OCI-LY3 (cell line): ENCODE data around the gene IKZF2.

Source experiments
- H2AFZ ChIP-seq: fragments of 200-600, 300-600 bp; shearing (Covaris generic); 2 replicates; pipeline ENCODE4 v1.6.0; 2014; ENCODE audit warnings: antibody characterized with exemption, low read depth, low read length
- H3K27ac ChIP-seq: fragments of 200-600, 300-600 bp; sonication (generic); 2 replicates; pipeline ENCODE4 v1.5.1; 2014; ENCODE audit warnings: mild to moderate bottlenecking, low read length, moderate library complexity, mixed read lengths
- H3K27me3 ChIP-seq: fragments of 200-600, 300-600 bp; sonication (generic); 2 replicates; pipeline ENCODE4 v1.6.1; 2014; ENCODE audit warnings: low read depth, low read length, mixed read lengths
- H3K36me3 ChIP-seq: fragments of 200-600, 300-600 bp; sonication (generic); replicated peaks from 2 replicates; pipeline ENCODE3; 2014; ENCODE audit warnings: low read depth, low read length, mixed read lengths
- H3K4me1 ChIP-seq: fragments of 300-600, 200-600 bp; sonication (generic); 2 replicates; pipeline ENCODE4 v1.6.1; 2014; ENCODE audit warnings: low read length, mixed read lengths
- H3K4me2 ChIP-seq: fragments of 200-600, 300-600 bp; sonication (generic); 2 replicates; pipeline ENCODE4 v1.6.1; 2014; ENCODE audit warnings: low read length, mixed read lengths
- H3K4me3 ChIP-seq: fragments of 300-600, 200-600 bp; sonication (generic); 2 replicates; pipeline ENCODE4 v1.5.1; 2014; ENCODE audit warnings: antibody characterized with exemption, mild to moderate bottlenecking, low read length, moderate library complexity
- H3K79me2 ChIP-seq: fragments of 300-600, 200-600 bp; shearing (Covaris generic); 2 replicates; pipeline ENCODE4 v1.6.1; 2014; ENCODE audit warnings: mild to moderate bottlenecking, low read length, mixed read lengths
- H3K9ac ChIP-seq: fragments of 300-600, 200-600 bp; shearing (Covaris generic); 2 replicates; pipeline ENCODE4 v1.6.0; 2014; ENCODE audit warnings: mild to moderate bottlenecking, low read length, moderate library complexity
- H3K9me3 ChIP-seq: fragments of 200-600, 300-600 bp; shearing (Covaris generic); 2 replicates; pipeline ENCODE4 v1.6.1; 2014; ENCODE audit warnings: low read length, mixed read lengths; ENCODE audit not compliant: insufficient read depth
- H4K20me1 ChIP-seq: fragments of 200-600, 300-600 bp; sonication (generic); 2 replicates; pipeline ENCODE4 v1.6.1; 2016; ENCODE audit warnings: low read length, mixed read lengths; ENCODE audit not compliant: insufficient read depth
- CTCF ChIP-seq: fragments of 200-600, 300-600 bp; sonication (generic); IDR thresholded peaks from 2 replicates; pipeline ENCODE4 v1.5.1; 2014; ENCODE audit warnings: antibody characterized with exemption, low read length, low read depth
- EZH2phosphoT487 ChIP-seq: fragments of 200-600 bp; shearing (Covaris generic); IDR thresholded peaks from 2 replicates; pipeline ENCODE4 v1.6.1; 2018; ENCODE audit warnings: antibody characterized with exemption, mixed run types, low read depth

IKZF2 gene

GRCh38 chr2:212977152-212977551 lies 174.3 kb downstream of the IKZF2 start:
- no peak for TF ChIP-seq CTCF
- no peak for TF ChIP-seq EZH2phosphoT487
- Histone ChIP-seq H2AFZ (no peak overlapping the region), H3K79me2 (no peaks in the 10 kb centered on the region)

GRCh38 chr2:212975333-212975732 lies 176.1 kb downstream of the IKZF2 start:
- Histone ChIP-seq H3K9me3 (no peaks in the 10 kb centered on the region), H3K4me1 (no peaks in the 10 kb centered on the region), H4K20me1 (no peaks in the 10 kb centered on the region), H3K36me3 (no peaks in the 10 kb centered on the region), H3K4me3 (no peak overlapping the region), H3K27me3 (no peaks in the 10 kb centered on the region), H3K27ac (no peak overlapping the region), H2AFZ (no peak overlapping the region), H3K4me2 (no peak overlapping the region), H3K79me2 (no peaks in the 10 kb centered on the region), H3K9ac (no peak overlapping the region)
- TF ChIP-seq EZH2phosphoT487: no peak
- TF ChIP-seq CTCF: no peak

More at GRCh38 chr2:212977152-212977551, 174.3 kb downstream of the IKZF2 start:
- Histone ChIP-seq H3K36me3 (no peaks in the 10 kb centered on the region), H3K9ac (no peak overlapping the region), H3K4me2 (no peak overlapping the region), H4K20me1 (no peaks in the 10 kb centered on the region), H3K9me3 (no peaks in the 10 kb centered on the region), H3K4me3 (no peak overlapping the region), H3K4me1 (no peaks in the 10 kb centered on the region), H3K27me3 (no peaks in the 10 kb centered on the region), H3K27ac (no peak overlapping the region)

GRCh38 chr2:212974692-212975091 lies 176.7 kb downstream of the IKZF2 start:
- Histone ChIP-seq H3K4me2 (no peak overlapping the region), H3K9ac (no peak overlapping the region), H3K36me3 (no peaks in the 10 kb centered on the region), H3K9me3 (no peaks in the 10 kb centered on the region), H2AFZ (no peak overlapping the region), H3K27ac (no peak overlapping the region), H3K79me2 (no peaks in the 10 kb centered on the region), H3K4me3 (no peak overlapping the region), H3K27me3 (no peaks in the 10 kb centered on the region), H4K20me1 (no peaks in the 10 kb centered on the region), H3K4me1 (no peaks in the 10 kb centered on the region)
- TF ChIP-seq CTCF (no peak), EZH2phosphoT487 (no peak)

- Histone ChIP-seq H3K27ac (no peak overlapping the region), H4K20me1 (no peaks in the 10 kb centered on the region), H3K9me3 (no peaks in the 10 kb centered on the region), H2AFZ (no peak overlapping the region), H3K36me3 (no peaks in the 10 kb centered on the region), H3K4me3 (no peak overlapping the region), H3K9ac (no peak overlapping the region), H3K4me2 (no peak overlapping the region), H3K4me1 (no peaks in the 10 kb centered on the region), H3K79me2 (no peaks in the 10 kb centered on the region), H3K27me3 (no peaks in the 10 kb centered on the region)
- no peak for TF ChIP-seq EZH2phosphoT487
Measured at GRCh38 chr2:212973347-212973746, 178.1 kb downstream of the IKZF2 start.

- Histone ChIP-seq H3K27ac (no peak overlapping the region), H3K9me3 (no peaks in the 10 kb centered on the region), H2AFZ (no peak overlapping the region), H4K20me1 (no peaks in the 10 kb centered on the region), H3K4me3 (no peak overlapping the region), H3K36me3 (no peaks in the 10 kb centered on the region), H3K27me3 (no peaks in the 10 kb centered on the region), H3K79me2 (no peaks in the 10 kb centered on the region), H3K4me1 (no peaks in the 10 kb centered on the region), H3K4me2 (no peak overlapping the region), H3K9ac (no peak overlapping the region)
- TF ChIP-seq EZH2phosphoT487: no peak
- TF ChIP-seq CTCF: no peak
Measured at GRCh38 chr2:212970132-212970531, 181.3 kb downstream of the IKZF2 start.
